T-cell (primary cell): Measurements from ENCODE around the gene DNAJC17. TPM values are rescaled to one million over a fixed set of nuclear protein-coding genes. Genes with fewer than 3 reads are reported as not detected.

ENCODE experiments used
- ATAC-seq, 4 experiments: fragments of 200-7000 bp in 3 of 4; fragments of 150-1000 bp in 1 of 4; cut with Tn5 transposase; replicated peaks in 1 of 4; 1 replicate in 3 of 4; 2 replicates in 1 of 4; pipeline ENCODE4 v1.10.0; 2021; ENCODE audit warnings: moderate library complexity in 3 of 4, mild to moderate bottlenecking in 2 of 4, moderate number of reproducible peaks in 1 of 4
- CTCF ChIA-PET, 2 donors: fragments of 300-600 bp; sonication (Branson Sonifier 250); formaldehyde crosslinking; loops; one replicate each; lab custom pipeline; 2022; ENCODE audit warnings: antibody characterized with exemption in 2 of 2; lab: Charles Lee
- POLR2A ChIA-PET, 2 donors: fragments of 300-600 bp; sonication (Branson Sonifier 250); formaldehyde crosslinking; loops; one replicate each; lab custom pipeline; 2022; ENCODE audit warnings: antibody characterized with exemption in 2 of 2; lab: Charles Lee
- DNase-seq, 35 experiments: peaks; one replicate each; pipeline versions ENCODE4 v3.0.0 to v3.0.0-alpha.2; 2013 to 2023
- H3K27ac ChIP-seq: one replicate; pipeline ENCODE4 v1.5.1; 2013; ENCODE audit warnings: low read length
- H3K27me3 ChIP-seq, 2 experiments: replicated peaks in 1 of 2; 1 replicate in 1 of 2; 2 replicates in 1 of 2; pipeline versions ENCODE4 v1.6.1 to v1.7.0; 2013; ENCODE audit warnings: low read length in 1 of 2, mixed read lengths in 1 of 2; ENCODE audit not compliant: control insufficient read depth in 2 of 2, insufficient read depth in 2 of 2; ENCODE audit errors: extremely low read depth in 1 of 2
- H3K36me3 ChIP-seq, 2 donors: 1 replicate in 1 of 2; 2 replicates in 1 of 2; pipeline versions ENCODE4 v1.6.1 to v1.7.0; 2013; ENCODE audit warnings: low read length in 1 of 2; ENCODE audit not compliant: control insufficient read depth in 2 of 2, insufficient read depth in 1 of 2; ENCODE audit errors: extremely low read depth in 1 of 2
- H3K4me1 ChIP-seq, 2 experiments: 1 replicate in 1 of 2; 2 replicates in 1 of 2; pipeline versions ENCODE4 v1.6.1 to v1.7.0; 2013; ENCODE audit warnings: low read length in 2 of 2, mixed read lengths in 1 of 2; ENCODE audit not compliant: insufficient read depth in 2 of 2, control insufficient read depth in 1 of 2; ENCODE audit errors: extremely low read depth in 1 of 2
- H3K4me3 ChIP-seq, 2 donors: 1 replicate in 1 of 2; 2 replicates in 1 of 2; pipeline versions ENCODE4 v1.5.1 to v1.7.0; 2013; ENCODE audit warnings: mild to moderate bottlenecking in 2 of 2, low read length in 1 of 2, moderate library complexity in 1 of 2; ENCODE audit not compliant: control insufficient read depth in 1 of 2; ENCODE audit errors: extremely low read depth in 1 of 2
- H3K9me3 ChIP-seq: 2 replicates; pipeline ENCODE4 v1.7.0; 2013
- H3K27ac Mint-ChIP-seq, 2 donors: one replicate each; pipeline ENCODE4 v1.8.0; 2020 to 2021; ENCODE audit warnings: mild to moderate bottlenecking in 2 of 2, mixed read lengths in 2 of 2
- H3K27me3 Mint-ChIP-seq, 2 donors: one replicate each; pipeline ENCODE4 v1.8.0; 2021 to 2022; ENCODE audit warnings: mixed read lengths in 2 of 2
- H3K36me3 Mint-ChIP-seq: one replicate; pipeline ENCODE4 v1.8.0; 2021; ENCODE audit warnings: mixed read lengths
- H3K4me1 Mint-ChIP-seq, 3 donors: one replicate each; pipeline ENCODE4 v1.8.0; 2020 to 2022; ENCODE audit warnings: mixed read lengths in 3 of 3, mild to moderate bottlenecking in 1 of 3
- H3K4me3 Mint-ChIP-seq, 3 donors: one replicate each; pipeline ENCODE4 v1.8.0; 2020 to 2022; ENCODE audit warnings: mild to moderate bottlenecking in 3 of 3, mixed read lengths in 3 of 3, moderate library complexity in 3 of 3
- H3K9me3 Mint-ChIP-seq, 3 donors: one replicate each; pipeline ENCODE4 v1.8.0; 2020 to 2022; ENCODE audit warnings: mixed read lengths in 3 of 3
- WGBS: methylation state at CpG from one replicate; pipeline ENCODE4 v1.1.5; 2013; ENCODE audit warnings: missing lambda C conversion rate; ENCODE audit not compliant: insufficient coverage; 5-methylcytosine and 5-hydroxymethylcytosine counted together
- total RNA-seq, 35 experiments: library from RNA in 6 of 35; stranded (reverse) in 6 of 35; fragments of 120-200 nt in 1 of 35; gene quantifications; one replicate each; pipeline versions ENCODE4 v1.2.1 to v1.2.4 and lab custom pipeline; 2013 to 2026

DNAJC17 gene
- total RNA-seq, 5 donors from 2014 or later (not counting 1 experiment from before 2014, with no cell fraction given): 33.1 to 47.5 (median 45.1) TPM

DNA sequence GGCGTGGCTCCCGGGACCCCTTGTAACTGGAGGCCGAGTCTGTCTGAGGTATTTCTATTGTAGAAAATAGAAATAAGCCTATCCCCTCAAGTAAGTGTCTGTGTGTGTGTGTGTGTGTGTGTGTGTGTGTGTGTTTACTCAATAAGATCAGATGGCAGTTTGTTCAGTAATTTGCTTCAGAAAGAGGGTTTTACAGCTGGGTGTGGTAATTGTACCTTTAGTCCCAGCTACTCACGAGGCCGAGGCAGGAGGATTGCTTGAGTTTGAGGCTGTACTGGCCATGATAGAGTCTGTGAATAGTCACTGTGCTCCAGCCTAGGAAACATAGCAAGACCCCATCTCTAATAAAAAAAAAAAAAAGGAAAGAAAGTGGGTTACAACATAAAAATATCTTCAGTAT is 45.3 kb upstream of the DNAJC17 start:
- ChIA-PET CTCF (no interaction called here), POLR2A (no interaction called here)
- Histone ChIP-seq H3K36me3 (no peaks in the 10 kb centered on the region), H3K27ac (no peak overlapping the region), H3K4me1 (peaks cover 0 to 8% of the 10 kb centered on the region in 2 experiments), H3K27me3 (peaks cover 0 to 10% of the 10 kb centered on the region in 2 experiments), H3K9me3 (no peaks in the 10 kb centered on the region), H3K4me3 (no peak overlapping the region)
- H3K9me3 Mint-ChIP-seq: no peaks in the 10 kb centered on the region
- no peak overlapping the region for H3K4me3 Mint-ChIP-seq
- no CpG with 5 or more reads among the region's 5 CpGs for WGBS
- H3K27me3 Mint-ChIP-seq: no peaks in the 10 kb centered on the region
- ATAC-seq (no peak), DNase-seq (no peak)
- peaks cover 8 to 11% (median 8%) of the 10 kb centered on the region in 3 donors for H3K4me1 Mint-ChIP-seq
- H3K27ac Mint-ChIP-seq: no peak overlapping the region
- no peaks in the 10 kb centered on the region for H3K36me3 Mint-ChIP-seq

- WGBS: 80% methylated on average over 8 of the region's 8 CpGs
- Mint-ChIP-seq H3K9me3 (no peaks in the 10 kb centered on the region), H3K4me1 (peaks cover 18 to 23% (median 21%) of the 10 kb centered on the region in 3 donors), H3K27ac (no peak overlapping the region), H3K36me3 (no peaks in the 10 kb centered on the region), H3K4me3 (no peak overlapping the region), H3K27me3 (no peaks in the 10 kb centered on the region)
- CTCF ChIA-PET: no interaction called here
- POLR2A ChIA-PET: no interaction called here
- no peak overlapping the region for H3K27ac ChIP-seq
- no peaks in the 10 kb centered on the region for H3K9me3 ChIP-seq
- no peaks in the 10 kb centered on the region for H3K36me3 ChIP-seq
- H3K27me3 ChIP-seq: peaks cover 0 to 11% of the 10 kb centered on the region in 2 experiments
- ATAC-seq (no peak), DNase-seq (no peak)
- peaks cover 0 to 11% of the 10 kb centered on the region in 2 experiments for H3K4me1 ChIP-seq
- no peak overlapping the region for H3K4me3 ChIP-seq
Measured at GRCh38 chr15:40850576-40851112, 43.4 kb upstream of the DNAJC17 start.

DNA sequence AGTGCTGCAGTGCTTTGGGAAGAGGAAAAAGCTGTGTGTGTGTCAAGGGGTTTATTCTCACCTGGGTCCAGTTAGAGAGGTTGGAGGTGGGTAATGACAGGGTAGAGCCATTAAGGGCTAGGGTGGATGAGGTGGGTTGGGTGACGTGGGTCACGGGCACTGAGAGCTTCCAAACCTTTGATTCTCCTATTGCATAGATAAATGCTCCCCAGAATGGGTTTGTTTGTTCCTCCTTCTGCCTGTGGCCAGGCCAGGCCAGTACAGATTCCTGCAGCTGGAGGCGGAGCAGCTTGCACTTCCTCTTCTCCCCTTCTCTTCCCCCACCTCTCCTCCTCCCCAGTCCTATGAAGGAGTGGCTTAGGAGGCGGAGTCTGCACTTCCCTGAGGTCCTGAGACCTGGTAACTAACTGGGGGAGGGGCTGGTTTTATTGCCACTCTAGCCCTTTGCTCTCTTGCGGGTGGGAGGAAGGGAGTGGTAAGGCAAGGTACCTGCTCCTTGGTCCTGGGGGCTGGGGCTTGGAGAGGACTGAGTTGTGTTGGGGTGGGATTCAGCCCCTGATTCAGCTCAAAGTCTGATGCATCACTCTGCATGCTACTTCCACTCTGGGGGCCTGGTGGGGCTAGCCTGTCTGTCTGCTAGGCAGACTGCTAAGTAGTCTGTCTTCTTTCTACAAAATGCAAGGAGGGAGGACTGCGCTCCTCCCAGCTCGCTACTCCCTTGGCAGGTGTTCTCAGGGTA is 40.1 kb upstream of the DNAJC17 start:
- Histone ChIP-seq H3K27ac (no peak overlapping the region), H3K9me3 (no peaks in the 10 kb centered on the region), H3K27me3 (peaks cover 0 to 29% of the 10 kb centered on the region in 2 experiments), H3K36me3 (no peaks in the 10 kb centered on the region), H3K4me1 (peaks cover 0 to 30% of the 10 kb centered on the region in 2 experiments), H3K4me3 (no peak overlapping the region)
- ChIA-PET CTCF (interaction anchor here (0.5 to 1.1 kb wide), 3 partner anchors 10 to 236 kb away, joined by 3 to 9 read pairs (median 4); no protein-coding TSS in a partner anchor), POLR2A (no interaction called here)
- peak in 1 of 4 experiments; percentile 33 for ATAC-seq
- Mint-ChIP-seq H3K36me3 (no peaks in the 10 kb centered on the region), H3K27me3 (peaks cover 7% of the 10 kb centered on the region in 2 donors), H3K27ac (peak overlapping the region; percentile 16 to 80), H3K4me1 (peaks cover 27 to 33% (median 29%) of the 10 kb centered on the region in 3 donors), H3K9me3 (no peaks in the 10 kb centered on the region), H3K4me3 (no peak overlapping the region)
- WGBS: 95% methylated on average over 3 of the region's 7 CpGs
- DNase-seq: peak in 1 of 35 experiments; percentile 44

- ChIA-PET POLR2A (no interaction called here), CTCF (interaction anchor here (0.5 to 1.1 kb wide), 3 partner anchors 11 to 236 kb away, joined by 3 to 9 read pairs (median 4); no protein-coding TSS in a partner anchor)
- Mint-ChIP-seq H3K4me1 (peaks cover 27 to 33% (median 29%) of the 10 kb centered on the region in 3 donors), H3K27ac (peak overlapping the region; percentile 13 to 37), H3K36me3 (no peaks in the 10 kb centered on the region), H3K4me3 (no peak overlapping the region), H3K9me3 (no peaks in the 10 kb centered on the region), H3K27me3 (peaks cover 7% of the 10 kb centered on the region in 2 donors)
- Histone ChIP-seq H3K27ac (no peak overlapping the region), H3K27me3 (peaks cover 0 to 29% of the 10 kb centered on the region in 2 experiments), H3K4me1 (peaks cover 0 to 30% of the 10 kb centered on the region in 2 experiments), H3K9me3 (no peaks in the 10 kb centered on the region), H3K4me3 (no peak overlapping the region), H3K36me3 (no peaks in the 10 kb centered on the region)
- no peak for ATAC-seq
- DNase-seq: no peak
Measured at GRCh38 chr15:40846841-40847222, 39.6 kb upstream of the DNAJC17 start.

- Histone ChIP-seq H3K9me3 (no peaks in the 10 kb centered on the region), H3K27ac (no peak overlapping the region), H3K36me3 (no peaks in the 10 kb centered on the region), H3K27me3 (peaks cover 0 to 29% of the 10 kb centered on the region in 2 experiments), H3K4me3 (no peak overlapping the region), H3K4me1 (peaks cover 0 to 30% of the 10 kb centered on the region in 2 experiments)
- ChIA-PET CTCF (no interaction called here), POLR2A (no interaction called here)
- H3K4me1 Mint-ChIP-seq: peaks cover 27 to 33% (median 29%) of the 10 kb centered on the region in 3 donors
- H3K27ac Mint-ChIP-seq: no peak overlapping the region
- no peaks in the 10 kb centered on the region for H3K36me3 Mint-ChIP-seq
- no peak for DNase-seq
- H3K9me3 Mint-ChIP-seq: no peaks in the 10 kb centered on the region
- H3K4me3 Mint-ChIP-seq: peak overlapping the region; percentile 50 to 83 (median 57)
- 90% methylated on average over 5 of the region's 8 CpGs for WGBS
- peaks cover 7% of the 10 kb centered on the region in 2 donors for H3K27me3 Mint-ChIP-seq
- no peak for ATAC-seq
Measured at GRCh38 chr15:40845511-40846284, 38.4 kb upstream of the DNAJC17 start.

GRCh38 chr15:40845036-40845435 is 37.8 kb upstream of the DNAJC17 start:
- POLR2A ChIA-PET: interaction anchor here in 1 of 2 donors (0.6 kb wide), 1 partner anchor 36 kb away, joined by 3 read pairs; no protein-coding TSS in a partner anchor
- Mint-ChIP-seq H3K9me3 (no peaks in the 10 kb centered on the region), H3K4me1 (peaks cover 27 to 33% (median 29%) of the 10 kb centered on the region in 3 donors), H3K27ac (peak overlapping the region in 1 of 2 donors; percentile 44), H3K27me3 (peaks cover 7% of the 10 kb centered on the region in 2 donors), H3K36me3 (no peaks in the 10 kb centered on the region), H3K4me3 (peak overlapping the region; percentile 79 to 83 (median 83))
- DNase-seq (no peak), ATAC-seq (no peak)
- Histone ChIP-seq H3K27ac (no peak overlapping the region), H3K36me3 (no peaks in the 10 kb centered on the region), H3K4me1 (peaks cover 0 to 30% of the 10 kb centered on the region in 2 experiments), H3K4me3 (peak overlapping the region; percentile 59 to 64), H3K27me3 (peaks cover 0 to 29% of the 10 kb centered on the region in 2 experiments), H3K9me3 (no peaks in the 10 kb centered on the region)
- CTCF ChIA-PET: no interaction called here
- 83% methylated on average over 2 of the region's 12 CpGs for WGBS
